Liver (tissue), 9 donors: Measurements from ENCODE around the gene PPIL3. TPM values are rescaled to one million over a fixed set of nuclear protein-coding genes. Genes with fewer than 3 reads are reported as not detected.

ENCODE experiments used
- DNase-seq: peaks from one replicate; pipeline ENCODE4 v3.0.0-alpha.2; 2017; ENCODE audit warnings: low spot score
- H3K27ac ChIP-seq, 2 donors: one replicate each; pipeline ENCODE4 v1.7.0; 2013; ENCODE audit warnings: inconsistent platforms in 2 of 2, low read length in 2 of 2, control low read depth in 1 of 2, low read depth in 1 of 2, mild to moderate bottlenecking in 1 of 2
- H3K27me3 ChIP-seq, 4 donors: one replicate each; pipeline versions ENCODE4 v1.6.1 to v1.7.0; 2013; ENCODE audit warnings: low read length in 3 of 4, inconsistent platforms in 1 of 4, mild to moderate bottlenecking in 1 of 4, moderate library complexity in 1 of 4; ENCODE audit not compliant: control insufficient read depth in 4 of 4, insufficient read depth in 4 of 4
- H3K36me3 ChIP-seq, 4 donors: one replicate each; pipeline versions ENCODE4 v1.6.1 to v1.7.0; 2013; ENCODE audit warnings: low read length in 3 of 4, mild to moderate bottlenecking in 3 of 4, low read depth in 1 of 4, moderate library complexity in 1 of 4; ENCODE audit not compliant: control insufficient read depth in 4 of 4, insufficient read depth in 3 of 4
- H3K4me1 ChIP-seq, 4 donors: one replicate each; pipeline versions ENCODE4 v1.6.1 to v1.7.0; 2013; ENCODE audit warnings: low read length in 3 of 4, mild to moderate bottlenecking in 3 of 4, moderate library complexity in 1 of 4; ENCODE audit not compliant: control insufficient read depth in 4 of 4, insufficient read depth in 4 of 4
- H3K4me3 ChIP-seq, 3 donors: one replicate each; pipeline versions ENCODE4 v1.6.1 to v1.7.0; 2013; ENCODE audit warnings: low read length in 3 of 3, control low read depth in 1 of 3, low read depth in 1 of 3, mild to moderate bottlenecking in 1 of 3
- H3K9ac ChIP-seq, 2 donors: one replicate each; pipeline ENCODE4 v1.7.0; 2013; ENCODE audit warnings: low read length in 2 of 2, mild to moderate bottlenecking in 2 of 2, moderate library complexity in 2 of 2, control low read depth in 1 of 2, low read depth in 1 of 2
- H3K9me3 ChIP-seq, 4 donors: one replicate each; pipeline versions ENCODE4 v1.6.1 to v1.7.0; 2013; ENCODE audit warnings: low read length in 3 of 4; ENCODE audit not compliant: control insufficient read depth in 4 of 4
- EGR1 ChIP-seq, 2 donors: IDR thresholded peaks; 2 replicates each; pipeline ENCODE4 v1.6.1; 2016 to 2018; ENCODE audit warnings: antibody characterized with exemption in 2 of 2, low read depth in 2 of 2
- FOXA1 ChIP-seq: IDR thresholded peaks from 2 replicates; pipeline ENCODE4 v1.6.1; 2016; ENCODE audit warnings: antibody characterized with exemption
- FOXA2 ChIP-seq: IDR thresholded peaks from 2 replicates; pipeline ENCODE4 v1.6.1; 2016; ENCODE audit warnings: antibody characterized with exemption
- GABPA ChIP-seq, 2 donors: IDR thresholded peaks in 1 of 2; conservative IDR thresholded peaks in 1 of 2; 2 replicates each; pipeline ENCODE4 v1.6.1; 2016; ENCODE audit warnings: antibody characterized with exemption in 2 of 2, mild to moderate bottlenecking in 1 of 2, moderate library complexity in 1 of 2
- HNF4A ChIP-seq, 2 donors: conservative IDR thresholded peaks; 2 replicates each; pipeline ENCODE4 v1.6.1; 2016; ENCODE audit warnings: antibody characterized with exemption in 2 of 2, mild to moderate bottlenecking in 2 of 2
- HNF4G ChIP-seq: IDR thresholded peaks from 2 replicates; pipeline ENCODE4 v1.6.1; 2016; ENCODE audit warnings: antibody characterized with exemption
- JUND ChIP-seq, 2 donors: IDR thresholded peaks; 2 replicates each; pipeline ENCODE4 v1.6.1; 2016; ENCODE audit warnings: antibody characterized with exemption in 2 of 2
- NR2F2 ChIP-seq: IDR thresholded peaks from 2 replicates; pipeline ENCODE4 v1.6.1; 2016; ENCODE audit warnings: antibody characterized with exemption
- RAD21 ChIP-seq, 2 donors: IDR thresholded peaks; 2 replicates each; pipeline ENCODE4 v1.6.1; 2016; ENCODE audit warnings: antibody characterized with exemption in 2 of 2, mild to moderate bottlenecking in 2 of 2
- RXRA ChIP-seq, 2 donors: IDR thresholded peaks; 2 replicates each; pipeline ENCODE4 v1.6.1; 2017 to 2018; ENCODE audit warnings: antibody characterized with exemption in 2 of 2, mild to moderate bottlenecking in 1 of 2
- SP1 ChIP-seq: IDR thresholded peaks from 2 replicates; pipeline ENCODE4 v1.6.1; 2018; ENCODE audit warnings: antibody characterized with exemption, mild to moderate bottlenecking
- TAF1 ChIP-seq: conservative IDR thresholded peaks from 2 replicates; pipeline ENCODE4 v1.6.1; 2016; ENCODE audit warnings: antibody characterized with exemption, mild to moderate bottlenecking
- YY1 ChIP-seq: IDR thresholded peaks from 2 replicates; pipeline ENCODE4 v1.6.1; 2016; ENCODE audit warnings: antibody characterized with exemption, mild to moderate bottlenecking
- WGBS: extraction: QIAGEN DNeasy Blood & Tissue Kit; methylation state at CpG from one replicate; pipeline ENCODE4 v1.1.7; 2013; 5-methylcytosine and 5-hydroxymethylcytosine counted together
- polyA plus RNA-seq, 2 donors: library from polyadenylated mRNA; stranded (reverse) in 1 of 2; unstranded in 1 of 2; fragments of 200-250 nt in 1 of 2; fragments of >200 nt in 1 of 2; fragmentation: Nextera tagmentation in 1 of 2; extraction: Ambion mirVana in 1 of 2; gene quantifications; one replicate each; pipeline versions ENCODE4 v1.2.1 to v1.2.3, GENCODE V29; 2013 to 2015
- total RNA-seq, 2 donors: library from RNA; depleted of rRNA; stranded (reverse); fragments of >200 nt; gene quantifications; one replicate each; pipeline ENCODE4 v1.2.3, GENCODE V29; 2014
- TF ChIP-seq, protein P1 (sequence below): IDR thresholded peaks from 2 replicates; pipeline ENCODE4 v1.6.1; 2016; ENCODE audit warnings: antibody characterized with exemption
- TF ChIP-seq, protein P2 (sequence below): IDR thresholded peaks from 2 replicates; pipeline ENCODE4 v1.6.1; 2016; ENCODE audit warnings: antibody characterized with exemption
- TF ChIP-seq, protein P3 (sequence below): IDR thresholded peaks from 2 replicates; pipeline ENCODE4 v1.6.1; 2016; ENCODE audit warnings: antibody characterized with exemption
- TF ChIP-seq, protein P4 (sequence below): fragments of 150-350 bp; IDR thresholded peaks from 2 replicates; pipeline ENCODE4 v1.5.1; 2017; ENCODE audit warnings: improper control_type of control experiment, low read depth, low read length; ENCODE audit not compliant: missing input control
- TF ChIP-seq, protein P5 (sequence below): IDR thresholded peaks from 2 replicates; pipeline ENCODE4 v1.6.1; 2016; ENCODE audit warnings: antibody characterized with exemption, mild to moderate bottlenecking
- donor health status: healthy.
- donor health status: healthy.
- donor health status: healthy.
- donor health status: healthy.
- donor health status: healthy.

The PPIL3 gene
- total and polyA plus RNA-seq, 4 donors: 8.6 to 35.4 (median 19.9) TPM

DNA sequence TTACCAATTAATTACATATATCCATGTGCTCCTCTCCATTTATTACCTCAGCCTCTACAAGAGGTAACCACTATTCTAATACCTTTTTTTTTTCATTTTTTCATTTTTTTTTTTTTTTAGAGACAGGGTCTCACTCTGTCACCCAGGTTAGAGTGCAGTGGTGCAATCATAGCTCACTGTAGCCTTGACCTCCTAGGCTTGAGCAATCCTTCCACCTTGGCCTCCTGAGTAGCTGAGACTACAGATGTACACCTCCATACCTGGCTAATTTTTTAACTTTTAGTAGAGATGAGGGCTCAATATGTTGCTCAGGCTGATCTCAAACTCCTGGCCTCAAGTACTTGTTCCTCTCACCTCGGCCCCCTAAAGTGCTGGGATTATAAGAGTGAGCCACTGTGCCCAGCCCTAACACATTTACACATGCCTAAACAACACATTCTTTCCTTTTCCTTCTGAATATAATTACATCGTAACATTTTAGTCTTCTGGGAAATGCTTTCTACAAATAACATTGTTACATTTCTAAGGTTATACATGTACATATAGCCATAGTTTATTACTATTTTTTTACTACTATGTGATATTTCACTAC is 10.5 kb downstream of the PPIL3 start:
- Histone ChIP-seq H3K9ac (no peak overlapping the region), H3K9me3 (no peaks in the 10 kb centered on the region), H3K36me3 (peaks cover 1 to 48% (median 30%) of the 10 kb centered on the region in 4 donors), H3K4me3 (no peak overlapping the region), H3K4me1 (no peaks in the 10 kb centered on the region), H3K27me3 (no peaks in the 10 kb centered on the region), H3K27ac (no peak overlapping the region)
- TF ChIP-seq NR2F2 (no peak), HNF4A (conservative IDR thresholded peaks at IDR 0.05) (no peak), GABPA (IDR thresholded peaks at IDR 0.05 in 1 of 2, conservative IDR thresholded peaks at IDR 0.05 in 1 of 2) (no peak), RAD21 (IDR thresholded peaks at IDR 0.05) (no peak), HNF4G (no peak), EGR1 (IDR thresholded peaks at IDR 0.05; ENCODE audit: low read depth in 2 of 2) (no peak)
- TF ChIP-seq, protein P1, sequence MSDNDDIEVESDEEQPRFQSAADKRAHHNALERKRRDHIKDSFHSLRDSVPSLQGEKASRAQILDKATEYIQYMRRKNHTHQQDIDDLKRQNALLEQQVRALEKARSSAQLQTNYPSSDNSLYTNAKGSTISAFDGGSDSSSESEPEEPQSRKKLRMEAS: no peak
- TF ChIP-seq, protein P2, sequence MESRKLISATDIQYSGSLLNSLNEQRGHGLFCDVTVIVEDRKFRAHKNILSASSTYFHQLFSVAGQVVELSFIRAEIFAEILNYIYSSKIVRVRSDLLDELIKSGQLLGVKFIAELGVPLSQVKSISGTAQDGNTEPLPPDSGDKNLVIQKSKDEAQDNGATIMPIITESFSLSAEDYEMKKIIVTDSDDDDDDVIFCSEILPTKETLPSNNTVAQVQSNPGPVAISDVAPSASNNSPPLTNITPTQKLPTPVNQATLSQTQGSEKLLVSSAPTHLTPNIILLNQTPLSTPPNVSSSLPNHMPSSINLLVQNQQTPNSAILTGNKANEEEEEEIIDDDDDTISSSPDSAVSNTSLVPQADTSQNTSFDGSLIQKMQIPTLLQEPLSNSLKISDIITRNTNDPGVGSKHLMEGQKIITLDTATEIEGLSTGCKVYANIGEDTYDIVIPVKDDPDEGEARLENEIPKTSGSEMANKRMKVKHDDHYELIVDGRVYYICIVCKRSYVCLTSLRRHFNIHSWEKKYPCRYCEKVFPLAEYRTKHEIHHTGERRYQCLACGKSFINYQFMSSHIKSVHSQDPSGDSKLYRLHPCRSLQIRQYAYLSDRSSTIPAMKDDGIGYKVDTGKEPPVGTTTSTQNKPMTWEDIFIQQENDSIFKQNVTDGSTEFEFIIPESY: no peak
- TF ChIP-seq, protein P3, sequence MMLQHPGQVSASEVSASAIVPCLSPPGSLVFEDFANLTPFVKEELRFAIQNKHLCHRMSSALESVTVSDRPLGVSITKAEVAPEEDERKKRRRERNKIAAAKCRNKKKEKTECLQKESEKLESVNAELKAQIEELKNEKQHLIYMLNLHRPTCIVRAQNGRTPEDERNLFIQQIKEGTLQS: no peak
- TF ChIP-seq, protein P4, sequence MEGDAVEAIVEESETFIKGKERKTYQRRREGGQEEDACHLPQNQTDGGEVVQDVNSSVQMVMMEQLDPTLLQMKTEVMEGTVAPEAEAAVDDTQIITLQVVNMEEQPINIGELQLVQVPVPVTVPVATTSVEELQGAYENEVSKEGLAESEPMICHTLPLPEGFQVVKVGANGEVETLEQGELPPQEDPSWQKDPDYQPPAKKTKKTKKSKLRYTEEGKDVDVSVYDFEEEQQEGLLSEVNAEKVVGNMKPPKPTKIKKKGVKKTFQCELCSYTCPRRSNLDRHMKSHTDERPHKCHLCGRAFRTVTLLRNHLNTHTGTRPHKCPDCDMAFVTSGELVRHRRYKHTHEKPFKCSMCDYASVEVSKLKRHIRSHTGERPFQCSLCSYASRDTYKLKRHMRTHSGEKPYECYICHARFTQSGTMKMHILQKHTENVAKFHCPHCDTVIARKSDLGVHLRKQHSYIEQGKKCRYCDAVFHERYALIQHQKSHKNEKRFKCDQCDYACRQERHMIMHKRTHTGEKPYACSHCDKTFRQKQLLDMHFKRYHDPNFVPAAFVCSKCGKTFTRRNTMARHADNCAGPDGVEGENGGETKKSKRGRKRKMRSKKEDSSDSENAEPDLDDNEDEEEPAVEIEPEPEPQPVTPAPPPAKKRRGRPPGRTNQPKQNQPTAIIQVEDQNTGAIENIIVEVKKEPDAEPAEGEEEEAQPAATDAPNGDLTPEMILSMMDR: no peak
- no peak for DNase-seq
- 97% methylated on average over 2 of the region's 2 CpGs for WGBS

DNA sequence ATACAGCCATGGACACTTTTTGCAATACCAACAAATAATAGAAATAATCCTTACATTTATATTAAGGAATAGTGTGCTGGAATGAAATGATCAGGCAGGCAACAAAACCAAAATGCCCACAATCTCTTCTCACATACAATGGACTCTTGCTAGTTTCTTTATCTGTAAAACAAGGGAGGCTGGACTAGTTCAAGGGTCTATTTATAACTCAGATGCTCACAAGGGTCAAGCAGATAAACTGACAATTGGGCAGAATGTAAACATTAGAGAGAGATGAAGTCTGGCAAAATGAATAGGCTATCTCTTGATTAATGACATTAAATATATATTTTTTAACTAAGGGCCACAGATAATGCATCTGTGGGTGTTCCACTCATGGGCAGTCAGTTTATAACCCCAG is 11.4 kb downstream of the PPIL3 start:
- Histone ChIP-seq H3K4me1 (no peaks in the 10 kb centered on the region), H3K36me3 (peaks cover 1 to 44% (median 30%) of the 10 kb centered on the region in 4 donors), H3K9me3 (no peaks in the 10 kb centered on the region), H3K9ac (no peak overlapping the region), H3K27me3 (no peaks in the 10 kb centered on the region), H3K4me3 (no peak overlapping the region), H3K27ac (no peak overlapping the region)
- TF ChIP-seq FOXA1 (no peak), JUND (IDR thresholded peaks at IDR 0.05) (no peak), SP1 (no peak), YY1 (no peak), RXRA (IDR thresholded peaks at IDR 0.05) (no peak), FOXA2 (no peak), EGR1 (IDR thresholded peaks at IDR 0.05; ENCODE audit: low read depth in 2 of 2) (no peak), NR2F2 (no peak), RAD21 (IDR thresholded peaks at IDR 0.05) (no peak), HNF4G (no peak), HNF4A (conservative IDR thresholded peaks at IDR 0.05) (no peak), TAF1 (no peak), GABPA (IDR thresholded peaks at IDR 0.05 in 1 of 2, conservative IDR thresholded peaks at IDR 0.05 in 1 of 2) (no peak)
- TF ChIP-seq, protein P5, sequence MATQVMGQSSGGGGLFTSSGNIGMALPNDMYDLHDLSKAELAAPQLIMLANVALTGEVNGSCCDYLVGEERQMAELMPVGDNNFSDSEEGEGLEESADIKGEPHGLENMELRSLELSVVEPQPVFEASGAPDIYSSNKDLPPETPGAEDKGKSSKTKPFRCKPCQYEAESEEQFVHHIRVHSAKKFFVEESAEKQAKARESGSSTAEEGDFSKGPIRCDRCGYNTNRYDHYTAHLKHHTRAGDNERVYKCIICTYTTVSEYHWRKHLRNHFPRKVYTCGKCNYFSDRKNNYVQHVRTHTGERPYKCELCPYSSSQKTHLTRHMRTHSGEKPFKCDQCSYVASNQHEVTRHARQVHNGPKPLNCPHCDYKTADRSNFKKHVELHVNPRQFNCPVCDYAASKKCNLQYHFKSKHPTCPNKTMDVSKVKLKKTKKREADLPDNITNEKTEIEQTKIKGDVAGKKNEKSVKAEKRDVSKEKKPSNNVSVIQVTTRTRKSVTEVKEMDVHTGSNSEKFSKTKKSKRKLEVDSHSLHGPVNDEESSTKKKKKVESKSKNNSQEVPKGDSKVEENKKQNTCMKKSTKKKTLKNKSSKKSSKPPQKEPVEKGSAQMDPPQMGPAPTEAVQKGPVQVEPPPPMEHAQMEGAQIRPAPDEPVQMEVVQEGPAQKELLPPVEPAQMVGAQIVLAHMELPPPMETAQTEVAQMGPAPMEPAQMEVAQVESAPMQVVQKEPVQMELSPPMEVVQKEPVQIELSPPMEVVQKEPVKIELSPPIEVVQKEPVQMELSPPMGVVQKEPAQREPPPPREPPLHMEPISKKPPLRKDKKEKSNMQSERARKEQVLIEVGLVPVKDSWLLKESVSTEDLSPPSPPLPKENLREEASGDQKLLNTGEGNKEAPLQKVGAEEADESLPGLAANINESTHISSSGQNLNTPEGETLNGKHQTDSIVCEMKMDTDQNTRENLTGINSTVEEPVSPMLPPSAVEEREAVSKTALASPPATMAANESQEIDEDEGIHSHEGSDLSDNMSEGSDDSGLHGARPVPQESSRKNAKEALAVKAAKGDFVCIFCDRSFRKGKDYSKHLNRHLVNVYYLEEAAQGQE: no peak
- TF ChIP-seq, protein P1: no peak
- TF ChIP-seq, protein P3: no peak
- TF ChIP-seq, protein P2: no peak
- TF ChIP-seq, protein P4: no peak
- no peak for DNase-seq
